Panc1 (cell line): ENCODE data around the gene KMT2C. TPM values are rescaled to one million over a fixed set of nuclear protein-coding genes. Genes with fewer than 3 reads are reported as not detected.

Experiments
- ATAC-seq: fragments of 200-7000 bp; cut with Tn5 transposase; 2 replicates; pipeline ENCODE4 v1.9.1; 2020; ENCODE audit warnings: mild to moderate bottlenecking, moderate library complexity
- BruUV-seq: library from RNA; stranded (reverse); fragments of 400-500 nt; replicated peaks from 2 replicates; lab custom pipeline; 2021; lab: Mats Ljungman, UMichigan
- CTCF ChIA-PET: fragments of 300-600 bp; sonication (Branson Sonifier 250); formaldehyde crosslinking; loops from one replicate; lab custom pipeline; 2022; ENCODE audit warnings: antibody characterized with exemption; lab: Charles Lee
- POLR2A ChIA-PET: fragments of 300-600 bp; sonication (Branson Sonifier 250); formaldehyde crosslinking; loops from one replicate; lab custom pipeline; 2022; ENCODE audit warnings: antibody characterized with exemption; lab: Charles Lee
- DNase-seq: peaks from one replicate; pipeline ENCODE4 v3.0.0-alpha.2; 2010; ENCODE audit warnings: low read depth, low spot score
- H3K27ac ChIP-seq: 2 replicates; pipeline ENCODE4 v1.5.1; 2011; ENCODE audit warnings: mild to moderate bottlenecking, low read length, inconsistent platforms
- H3K27me3 ChIP-seq: fragments of 200-500 bp; sonication (Bioruptor generic); 2 replicates; pipeline ENCODE4 v1.6.0; 2014; ENCODE audit warnings: low read length, inconsistent platforms; ENCODE audit not compliant: control insufficient read depth, insufficient read depth
- H3K36me3 ChIP-seq: fragments of 200-500 bp; sonication (Bioruptor generic); 2 replicates; pipeline ENCODE4 v1.5.1; 2014; ENCODE audit warnings: inconsistent platforms, mild to moderate bottlenecking, low read length, moderate library complexity; ENCODE audit not compliant: control insufficient read depth, insufficient read depth
- H3K4me1 ChIP-seq: 2 replicates; pipeline ENCODE4 v1.5.1; 2011; ENCODE audit warnings: inconsistent platforms, mild to moderate bottlenecking, low read length, moderate library complexity; ENCODE audit not compliant: control insufficient read depth, insufficient read depth
- H3K4me3 ChIP-seq, 2 experiments: 2 replicates each; pipeline ENCODE4 v1.5.1; 2011 to 2012; ENCODE audit warnings: low read depth in 2 of 2, low read length in 2 of 2, mild to moderate bottlenecking in 2 of 2, inconsistent platforms in 1 of 2, moderate library complexity in 1 of 2
- H3K9me3 ChIP-seq: fragments of 200-500 bp; sonication (Bioruptor generic); 2 replicates; pipeline ENCODE4 v1.5.1; 2014; ENCODE audit warnings: low read depth, mild to moderate bottlenecking, inconsistent platforms, low read length, moderate library complexity; ENCODE audit not compliant: control insufficient read depth, insufficient read depth
- POLR2AphosphoS5 ChIP-seq: IDR thresholded peaks from 2 replicates; pipeline ENCODE4 v1.6.1; 2012; ENCODE audit warnings: mild to moderate bottlenecking, low read depth, low read length, moderate library complexity
- SIN3A ChIP-seq: IDR thresholded peaks from 2 replicates; pipeline ENCODE4 v1.6.1; 2012; ENCODE audit warnings: low read depth, mild to moderate bottlenecking, low read length, moderate library complexity, borderline replicate concordance; ENCODE audit not compliant: insufficient read depth
- TCF7L2 ChIP-seq: IDR thresholded peaks from 2 replicates; pipeline ENCODE4 v1.6.1; 2011; ENCODE audit warnings: mild to moderate bottlenecking, low read depth, low read length, inconsistent platforms
- in situ Hi-C: cut with HindIII; loops from 2 replicates; pipeline ENCODE4 v1.10.0; 2016; ENCODE audit warnings: low sequenced_read_pairs, low pct_unique_long_range_greater_than_20kb
- intact Hi-C: fragments of 100-400 bp; cut with micrococcal nuclease; formaldehyde crosslinking; loops from one replicate; pipeline ENCODE4 v1.10.0; 2022; ENCODE audit not compliant: unreplicated experiment
- total RNA-seq: library from RNA; stranded (reverse); gene quantifications from one replicate; pipeline ENCODE4 v1.2.1, GENCODE V29; 2021; ENCODE audit not compliant: unreplicated experiment
- TF ChIP-seq, protein P1 (sequence below): fragments of 450-650 bp; IDR thresholded peaks from 2 replicates; pipeline ENCODE4 v1.5.1; 2017; ENCODE audit warnings: mild to moderate bottlenecking
- TF ChIP-seq, protein P2 (sequence below), 2 experiments: IDR thresholded peaks; 2 replicates each; pipeline ENCODE4 v1.6.1; 2011 to 2012; ENCODE audit warnings: low read depth in 2 of 2, control low read depth in 1 of 2, low read length in 1 of 2, mild to moderate bottlenecking in 1 of 2, moderate library complexity in 1 of 2; ENCODE audit not compliant: insufficient read depth in 1 of 2

The KMT2C gene
- total RNA-seq, 1 experiment from 2014 or later, result 42.5 TPM

DNA sequence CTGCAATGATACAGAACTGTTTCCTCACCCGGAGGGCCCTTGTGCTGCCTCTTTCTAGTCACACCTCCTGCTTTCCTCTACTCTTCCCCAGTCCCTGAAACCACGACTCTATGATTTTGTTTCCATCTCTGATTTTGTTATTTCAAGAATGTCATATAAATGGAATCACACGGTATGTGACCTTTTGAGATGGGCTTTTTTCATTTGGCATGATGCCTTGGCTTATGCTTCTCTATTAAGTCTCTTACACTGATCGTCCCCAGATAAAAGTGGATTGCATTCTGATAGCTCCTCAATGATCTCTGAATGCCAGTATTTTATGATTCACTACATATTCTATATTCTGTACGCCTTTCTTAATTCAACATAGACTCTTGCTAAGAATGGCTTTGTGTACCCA is 332.1 kb downstream of the KMT2C start:
- intact Hi-C loops, result no loop called here

DNA sequence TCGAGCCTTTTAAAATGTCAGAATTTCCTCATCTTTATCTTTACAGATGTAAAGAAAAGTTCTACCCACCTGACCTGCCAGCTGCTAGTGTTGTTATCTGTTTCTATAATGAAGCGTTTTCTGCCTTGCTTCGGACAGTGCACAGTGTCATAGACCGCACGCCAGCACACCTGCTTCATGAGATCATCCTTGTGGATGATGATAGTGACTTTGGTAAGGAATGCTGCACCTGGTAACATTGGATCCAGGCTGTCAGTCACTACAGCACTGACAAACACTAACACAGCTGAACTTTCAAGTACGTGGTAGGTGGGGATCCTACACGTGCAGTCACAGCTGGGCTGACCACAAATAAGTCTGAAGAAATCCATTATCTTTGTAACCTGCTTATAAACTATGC is 332.7 kb downstream of the KMT2C start:
- Histone ChIP-seq H3K4me3 (no peak overlapping the region), H3K4me1 (no peaks in the 10 kb centered on the region), H3K27me3 (no peaks in the 10 kb centered on the region), H3K36me3 (0 out of 2 replicates have a peak, but pooled peaks cover 7% of the 10 kb centered on the region), H3K27ac (no peak overlapping the region), H3K9me3 (no peaks in the 10 kb centered on the region)
- DNase-seq (no peak), ATAC-seq (no peak)
- CTCF ChIA-PET, result no interaction called here
- in situ Hi-C loops (no loop called here), intact Hi-C loops (no loop called here)
- no peak for TF ChIP-seq SIN3A
- POLR2A ChIA-PET, result no interaction called here
- BruUV-seq, result no TSS peak

More for the DNA sequence above, 332.1 kb downstream of the KMT2C start:
- no peaks in the 10 kb centered on the region for H3K4me1 ChIP-seq
- H3K9me3 ChIP-seq, result no peaks in the 10 kb centered on the region
- H3K27me3 ChIP-seq, result no peaks in the 10 kb centered on the region
- no TSS peak for BruUV-seq
- no peak for ATAC-seq
- CTCF ChIA-PET, result no interaction called here
- no peak overlapping the region for H3K27ac ChIP-seq
- in situ Hi-C loops, result no loop called here
- no peak for DNase-seq
- POLR2A ChIA-PET, result no interaction called here
- no peak overlapping the region for H3K4me3 ChIP-seq
- TF ChIP-seq, protein P1, sequence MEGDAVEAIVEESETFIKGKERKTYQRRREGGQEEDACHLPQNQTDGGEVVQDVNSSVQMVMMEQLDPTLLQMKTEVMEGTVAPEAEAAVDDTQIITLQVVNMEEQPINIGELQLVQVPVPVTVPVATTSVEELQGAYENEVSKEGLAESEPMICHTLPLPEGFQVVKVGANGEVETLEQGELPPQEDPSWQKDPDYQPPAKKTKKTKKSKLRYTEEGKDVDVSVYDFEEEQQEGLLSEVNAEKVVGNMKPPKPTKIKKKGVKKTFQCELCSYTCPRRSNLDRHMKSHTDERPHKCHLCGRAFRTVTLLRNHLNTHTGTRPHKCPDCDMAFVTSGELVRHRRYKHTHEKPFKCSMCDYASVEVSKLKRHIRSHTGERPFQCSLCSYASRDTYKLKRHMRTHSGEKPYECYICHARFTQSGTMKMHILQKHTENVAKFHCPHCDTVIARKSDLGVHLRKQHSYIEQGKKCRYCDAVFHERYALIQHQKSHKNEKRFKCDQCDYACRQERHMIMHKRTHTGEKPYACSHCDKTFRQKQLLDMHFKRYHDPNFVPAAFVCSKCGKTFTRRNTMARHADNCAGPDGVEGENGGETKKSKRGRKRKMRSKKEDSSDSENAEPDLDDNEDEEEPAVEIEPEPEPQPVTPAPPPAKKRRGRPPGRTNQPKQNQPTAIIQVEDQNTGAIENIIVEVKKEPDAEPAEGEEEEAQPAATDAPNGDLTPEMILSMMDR, result no peak
- TF ChIP-seq POLR2AphosphoS5, result no peak
- TF ChIP-seq, protein P2, sequence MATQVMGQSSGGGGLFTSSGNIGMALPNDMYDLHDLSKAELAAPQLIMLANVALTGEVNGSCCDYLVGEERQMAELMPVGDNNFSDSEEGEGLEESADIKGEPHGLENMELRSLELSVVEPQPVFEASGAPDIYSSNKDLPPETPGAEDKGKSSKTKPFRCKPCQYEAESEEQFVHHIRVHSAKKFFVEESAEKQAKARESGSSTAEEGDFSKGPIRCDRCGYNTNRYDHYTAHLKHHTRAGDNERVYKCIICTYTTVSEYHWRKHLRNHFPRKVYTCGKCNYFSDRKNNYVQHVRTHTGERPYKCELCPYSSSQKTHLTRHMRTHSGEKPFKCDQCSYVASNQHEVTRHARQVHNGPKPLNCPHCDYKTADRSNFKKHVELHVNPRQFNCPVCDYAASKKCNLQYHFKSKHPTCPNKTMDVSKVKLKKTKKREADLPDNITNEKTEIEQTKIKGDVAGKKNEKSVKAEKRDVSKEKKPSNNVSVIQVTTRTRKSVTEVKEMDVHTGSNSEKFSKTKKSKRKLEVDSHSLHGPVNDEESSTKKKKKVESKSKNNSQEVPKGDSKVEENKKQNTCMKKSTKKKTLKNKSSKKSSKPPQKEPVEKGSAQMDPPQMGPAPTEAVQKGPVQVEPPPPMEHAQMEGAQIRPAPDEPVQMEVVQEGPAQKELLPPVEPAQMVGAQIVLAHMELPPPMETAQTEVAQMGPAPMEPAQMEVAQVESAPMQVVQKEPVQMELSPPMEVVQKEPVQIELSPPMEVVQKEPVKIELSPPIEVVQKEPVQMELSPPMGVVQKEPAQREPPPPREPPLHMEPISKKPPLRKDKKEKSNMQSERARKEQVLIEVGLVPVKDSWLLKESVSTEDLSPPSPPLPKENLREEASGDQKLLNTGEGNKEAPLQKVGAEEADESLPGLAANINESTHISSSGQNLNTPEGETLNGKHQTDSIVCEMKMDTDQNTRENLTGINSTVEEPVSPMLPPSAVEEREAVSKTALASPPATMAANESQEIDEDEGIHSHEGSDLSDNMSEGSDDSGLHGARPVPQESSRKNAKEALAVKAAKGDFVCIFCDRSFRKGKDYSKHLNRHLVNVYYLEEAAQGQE (IDR thresholded peaks at IDR 0.05; ENCODE audit: insufficient read depth in 1 of 2, low read depth in 2 of 2, low read length in 1 of 2), result no peak
- no peak for TF ChIP-seq SIN3A
- TF ChIP-seq TCF7L2, result no peak
- H3K36me3 ChIP-seq, result 0 out of 2 replicates have a peak, but pooled peaks cover 7% of the 10 kb centered on the region

DNA sequence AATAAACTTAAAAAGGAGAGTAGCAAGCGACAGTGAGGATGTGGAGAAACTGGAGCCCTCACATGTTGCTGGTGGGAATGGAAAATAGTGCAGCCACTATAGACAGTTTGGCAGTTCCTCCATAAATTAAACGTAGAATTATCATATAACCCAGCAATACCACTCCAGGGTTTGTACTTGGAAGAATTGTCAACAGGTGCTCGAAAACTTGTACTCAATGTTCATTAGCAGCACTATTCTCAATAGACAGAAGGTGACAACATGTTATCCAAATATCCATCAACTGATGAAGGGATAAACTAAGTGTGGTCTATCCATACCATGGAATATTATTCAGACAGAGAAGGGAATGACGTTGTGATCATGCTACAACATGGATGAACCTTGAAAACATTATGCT is 338.5 kb downstream of the KMT2C start:
- TF ChIP-seq, protein P1, result no peak
- TF ChIP-seq SIN3A, result no peak
- no peak for TF ChIP-seq POLR2AphosphoS5
- TF ChIP-seq, protein P2 (IDR thresholded peaks at IDR 0.05; ENCODE audit: insufficient read depth in 1 of 2, low read depth in 2 of 2, low read length in 1 of 2), result no peak
- no peak for TF ChIP-seq TCF7L2
- ChIA-PET CTCF (no interaction called here), POLR2A (interaction anchor here (0.8 kb wide), 1 partner anchor 68 kb away, joined by 4 read pairs; no protein-coding TSS in a partner anchor)
- Histone ChIP-seq H3K27ac (no peak overlapping the region), H3K4me1 (no peaks in the 10 kb centered on the region), H3K36me3 (no peaks in the 10 kb centered on the region; the same call in 1 of the 2 replicates), H3K27me3 (no peaks in the 10 kb centered on the region), H3K9me3 (no peaks in the 10 kb centered on the region), H3K4me3 (no peak overlapping the region)
- in situ Hi-C loops (no loop called here), intact Hi-C loops (no loop called here)
- ATAC-seq (no peak), DNase-seq (no peak)
- no TSS peak for BruUV-seq
